ENCODE results near the gene ZYG11B. TPM values are rescaled to one million over a fixed set of nuclear protein-coding genes. Genes with fewer than 3 reads are reported as not detected.
A peak's percentile ranks its signal among the peaks of the same experiment; 100 is the strongest.
"Not testable (repeated sequence)": the region's sequence is repeated elsewhere in the genome, so short reads cannot be mapped to it uniquely, and the experiment has no call there.

Gene ZYG11B
- polyA plus RNA-seq (2013, experiment 1 of 4), result 19.3 TPM
- 19.5 TPM for polyA plus RNA-seq (2013, experiment 2 of 4)
- 14.6 TPM for polyA plus RNA-seq (2013, experiment 3 of 4)
- polyA plus RNA-seq (2013, experiment 4 of 4), result 17.8 TPM

GRCh38 chr1:52726265-52727113 is at the start of gene ZYG11B:
ZYG11B (plus strand) TSS chr1:52726453; CDS start chr1:52726654, 201 bp downstream.
- WGBS, 2 experiments, result 0% methylated on average over 58 to 59 of the region's 59 CpGs
- H3K36me3 ChIP-seq (ENCODE audit: control insufficient read depth, insufficient read depth, low read length), result no peaks in the 10 kb centered on the region
- peak within 1 kb of the TSS; percentile 65 for H3K4me3 ChIP-seq (ENCODE audit: insufficient read depth, low read depth, low read length)
- H3K27me3 ChIP-seq (ENCODE audit: control insufficient read depth, insufficient read depth, low read length, poor library complexity, severe bottlenecking), result no peaks in the 10 kb centered on the region
- no peaks in the 10 kb centered on the region for H3K9me3 ChIP-seq (ENCODE audit: control insufficient read depth, low read length)
- H3K4me1 ChIP-seq (ENCODE audit: control insufficient read depth, insufficient read depth, low read length), result no peaks in the 10 kb centered on the region
- peak within 1 kb of the TSS; percentile 20 for H3K27ac ChIP-seq (ENCODE audit: insufficient read depth, low read depth, low read length, poor library complexity, severe bottlenecking)

- peaks cover 2% of the 10 kb centered on the region for H3K4me1 ChIP-seq (ENCODE audit: control insufficient read depth, insufficient read depth, low read length)
- no peaks in the 10 kb centered on the region for H3K36me3 ChIP-seq (ENCODE audit: control insufficient read depth, insufficient read depth, low read length)
- no peak overlapping the region for H3K4me3 ChIP-seq (ENCODE audit: insufficient read depth, low read depth, low read length)
- 91 to 95% methylated on average over 6 of the region's 6 CpGs for WGBS, 2 experiments
- H3K27ac ChIP-seq (ENCODE audit: insufficient read depth, low read depth, low read length, poor library complexity, severe bottlenecking), result no peak overlapping the region
- no peaks in the 10 kb centered on the region for H3K27me3 ChIP-seq (ENCODE audit: control insufficient read depth, insufficient read depth, low read length, poor library complexity, severe bottlenecking)
- H3K9me3 ChIP-seq (ENCODE audit: control insufficient read depth, low read length), result no peaks in the 10 kb centered on the region
Observed at GRCh38 chr1:52677076-52677806, 49.0 kb upstream of the ZYG11B start.

GRCh38 chr1:52679048-52679447 is 47.2 kb upstream of the ZYG11B start:
- H3K9me3 ChIP-seq (ENCODE audit: control insufficient read depth, low read length), result no peaks in the 10 kb centered on the region
- no peaks in the 10 kb centered on the region for H3K27me3 ChIP-seq (ENCODE audit: control insufficient read depth, insufficient read depth, low read length, poor library complexity, severe bottlenecking)
- H3K4me3 ChIP-seq (ENCODE audit: insufficient read depth, low read depth, low read length), result no peak overlapping the region
- no peak overlapping the region for H3K27ac ChIP-seq (ENCODE audit: insufficient read depth, low read depth, low read length, poor library complexity, severe bottlenecking)
- H3K36me3 ChIP-seq (ENCODE audit: control insufficient read depth, insufficient read depth, low read length), result no peaks in the 10 kb centered on the region
- 8 to 16% methylated on average over 1 of the region's 1 CpG for WGBS, 2 experiments
- H3K4me1 ChIP-seq (ENCODE audit: control insufficient read depth, insufficient read depth, low read length), result peaks cover 2% of the 10 kb centered on the region

GRCh38 chr1:52679498-52679897 is 46.8 kb upstream of the ZYG11B start:
- 80 to 85% methylated on average over 5 of the region's 5 CpGs for WGBS, 2 experiments
- no peaks in the 10 kb centered on the region for H3K27me3 ChIP-seq (ENCODE audit: control insufficient read depth, insufficient read depth, low read length, poor library complexity, severe bottlenecking)
- H3K9me3 ChIP-seq (ENCODE audit: control insufficient read depth, low read length), result no peaks in the 10 kb centered on the region
- H3K27ac ChIP-seq (ENCODE audit: insufficient read depth, low read depth, low read length, poor library complexity, severe bottlenecking), result peak overlapping the region; percentile 16
- H3K4me1 ChIP-seq (ENCODE audit: control insufficient read depth, insufficient read depth, low read length), result peaks cover 2% of the 10 kb centered on the region
- no peaks in the 10 kb centered on the region for H3K36me3 ChIP-seq (ENCODE audit: control insufficient read depth, insufficient read depth, low read length)
- H3K4me3 ChIP-seq (ENCODE audit: insufficient read depth, low read depth, low read length), result no peak overlapping the region

- Histone ChIP-seq H3K27ac (ENCODE audit: insufficient read depth, low read depth, low read length, poor library complexity, severe bottlenecking) (no peak overlapping the region), H3K4me1 (ENCODE audit: control insufficient read depth, insufficient read depth, low read length) (peaks cover 2% of the 10 kb centered on the region), H3K9me3 (ENCODE audit: control insufficient read depth, low read length) (no peaks in the 10 kb centered on the region), H3K4me3 (ENCODE audit: insufficient read depth, low read depth, low read length) (no peak overlapping the region), H3K36me3 (ENCODE audit: control insufficient read depth, insufficient read depth, low read length) (no peaks in the 10 kb centered on the region), H3K27me3 (ENCODE audit: control insufficient read depth, insufficient read depth, low read length, poor library complexity, severe bottlenecking) (no peaks in the 10 kb centered on the region)
- 91 to 94% methylated on average over 3 of the region's 3 CpGs for WGBS, 2 experiments
Observed at GRCh38 chr1:52680353-52680752, 45.9 kb upstream of the ZYG11B start.

GRCh38 chr1:52681136-52681535 is 45.1 kb upstream of the ZYG11B start:
- Histone ChIP-seq H3K27ac (ENCODE audit: insufficient read depth, low read depth, low read length, poor library complexity, severe bottlenecking) (no peak overlapping the region), H3K9me3 (ENCODE audit: control insufficient read depth, low read length) (no peaks in the 10 kb centered on the region), H3K4me3 (ENCODE audit: insufficient read depth, low read depth, low read length) (no peak overlapping the region), H3K27me3 (ENCODE audit: control insufficient read depth, insufficient read depth, low read length, poor library complexity, severe bottlenecking) (no peaks in the 10 kb centered on the region), H3K36me3 (ENCODE audit: control insufficient read depth, insufficient read depth, low read length) (no peaks in the 10 kb centered on the region), H3K4me1 (ENCODE audit: control insufficient read depth, insufficient read depth, low read length) (peaks cover 2% of the 10 kb centered on the region)
- WGBS, 2 experiments, result 95% methylated on average over 4 of the region's 4 CpGs

GRCh38 chr1:52683367-52683940 is 42.8 kb upstream of the ZYG11B start:
- no peaks in the 10 kb centered on the region for H3K27me3 ChIP-seq (ENCODE audit: control insufficient read depth, insufficient read depth, low read length, poor library complexity, severe bottlenecking)
- WGBS, 2 experiments, result 93 to 97% methylated on average over 4 of the region's 4 CpGs
- H3K4me1 ChIP-seq (ENCODE audit: control insufficient read depth, insufficient read depth, low read length), result peaks cover 2% of the 10 kb centered on the region
- H3K36me3 ChIP-seq (ENCODE audit: control insufficient read depth, insufficient read depth, low read length), result peaks cover 5% of the 10 kb centered on the region
- H3K9me3 ChIP-seq (ENCODE audit: control insufficient read depth, low read length), result no peaks in the 10 kb centered on the region
- no peak overlapping the region for H3K4me3 ChIP-seq (ENCODE audit: insufficient read depth, low read depth, low read length)
- H3K27ac ChIP-seq (ENCODE audit: insufficient read depth, low read depth, low read length, poor library complexity, severe bottlenecking), result no peak overlapping the region

GRCh38 chr1:52684545-52684944 is 41.7 kb upstream of the ZYG11B start:
- H3K36me3 ChIP-seq (ENCODE audit: control insufficient read depth, insufficient read depth, low read length), result peaks cover 5% of the 10 kb centered on the region
- 86 to 100% methylated on average over 1 of the region's 1 CpG for WGBS, 2 experiments
- H3K27ac ChIP-seq (ENCODE audit: insufficient read depth, low read depth, low read length, poor library complexity, severe bottlenecking), result no peak overlapping the region
- no peaks in the 10 kb centered on the region for H3K4me1 ChIP-seq (ENCODE audit: control insufficient read depth, insufficient read depth, low read length)
- H3K9me3 ChIP-seq (ENCODE audit: control insufficient read depth, low read length), result no peaks in the 10 kb centered on the region
- H3K27me3 ChIP-seq (ENCODE audit: control insufficient read depth, insufficient read depth, low read length, poor library complexity, severe bottlenecking), result no peaks in the 10 kb centered on the region
- no peak overlapping the region for H3K4me3 ChIP-seq (ENCODE audit: insufficient read depth, low read depth, low read length)

GRCh38 chr1:52686261-52686751 is 39.9 kb upstream of the ZYG11B start:
- not testable (repeated sequence) for H3K4me1 ChIP-seq (ENCODE audit: control insufficient read depth, insufficient read depth, low read length); H3K27ac ChIP-seq (ENCODE audit: insufficient read depth, low read depth, low read length, poor library complexity, severe bottlenecking); H3K36me3 ChIP-seq (ENCODE audit: control insufficient read depth, insufficient read depth, low read length); H3K9me3 ChIP-seq (ENCODE audit: control insufficient read depth, low read length); H3K4me3 ChIP-seq (ENCODE audit: insufficient read depth, low read depth, low read length); H3K27me3 ChIP-seq (ENCODE audit: control insufficient read depth, insufficient read depth, low read length, poor library complexity, severe bottlenecking)
- WGBS, 2 experiments, result 56 to 58% methylated on average over 17 of the region's 17 CpGs

GRCh38 chr1:52686830-52687229 is 39.4 kb upstream of the ZYG11B start:
- H3K4me3 ChIP-seq (ENCODE audit: insufficient read depth, low read depth, low read length), result no peak overlapping the region
- no peak overlapping the region for H3K27ac ChIP-seq (ENCODE audit: insufficient read depth, low read depth, low read length, poor library complexity, severe bottlenecking)
- 92 to 95% methylated on average over 5 of the region's 5 CpGs for WGBS, 2 experiments
- peaks cover 9% of the 10 kb centered on the region for H3K36me3 ChIP-seq (ENCODE audit: control insufficient read depth, insufficient read depth, low read length)
- H3K9me3 ChIP-seq (ENCODE audit: control insufficient read depth, low read length), result no peaks in the 10 kb centered on the region
- H3K27me3 ChIP-seq (ENCODE audit: control insufficient read depth, insufficient read depth, low read length, poor library complexity, severe bottlenecking), result no peaks in the 10 kb centered on the region
- no peaks in the 10 kb centered on the region for H3K4me1 ChIP-seq (ENCODE audit: control insufficient read depth, insufficient read depth, low read length)
